Measurements from ENCODE around the gene GNAO1.

DNA sequence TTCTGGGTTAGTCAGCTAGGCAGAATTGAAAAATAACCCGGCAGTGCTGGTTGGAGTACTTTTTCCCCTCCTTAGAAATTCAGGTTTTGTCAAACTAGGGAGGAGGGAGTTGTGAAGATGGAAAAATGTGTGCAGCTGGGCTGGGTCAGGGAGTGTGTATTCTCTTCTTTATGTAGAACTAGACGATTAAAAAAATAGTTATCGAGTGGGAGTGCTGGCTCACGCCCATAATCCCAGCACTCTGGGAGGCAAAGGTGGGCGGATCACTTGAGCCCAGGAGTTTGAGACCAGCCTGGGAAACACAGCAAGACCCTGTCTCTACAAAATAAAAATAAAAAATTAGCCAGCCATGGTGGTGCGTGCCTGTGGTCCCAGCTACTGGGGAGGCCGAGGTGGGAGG, 106.4 kb downstream of the GNAO1 start:
- TF ChIP-seq CTCF (IDR thresholded peaks at IDR 0.05) = no peak
- no peak for TF ChIP-seq POLR2A (IDR thresholded peaks at IDR 0.05)
